GM10266 (cell line): ENCODE data around the gene PTPRM.
"Not testable (repeated sequence)": the region's sequence is repeated elsewhere in the genome, so short reads cannot be mapped to it uniquely, and the experiment has no call there.

Experiments
- DNase-seq: peaks from one replicate; pipeline ENCODE4 v3.0.0; 2012; ENCODE audit errors: extremely low spot score
- TF ChIP-seq, protein P1 (sequence below): IDR thresholded peaks from 2 replicates; pipeline ENCODE4 v1.5.1; 2012; ENCODE audit warnings: mild to moderate bottlenecking, low read depth; ENCODE audit not compliant: control insufficient read depth, insufficient read depth; ENCODE audit errors: missing control alignments

PTPRM gene

DNA sequence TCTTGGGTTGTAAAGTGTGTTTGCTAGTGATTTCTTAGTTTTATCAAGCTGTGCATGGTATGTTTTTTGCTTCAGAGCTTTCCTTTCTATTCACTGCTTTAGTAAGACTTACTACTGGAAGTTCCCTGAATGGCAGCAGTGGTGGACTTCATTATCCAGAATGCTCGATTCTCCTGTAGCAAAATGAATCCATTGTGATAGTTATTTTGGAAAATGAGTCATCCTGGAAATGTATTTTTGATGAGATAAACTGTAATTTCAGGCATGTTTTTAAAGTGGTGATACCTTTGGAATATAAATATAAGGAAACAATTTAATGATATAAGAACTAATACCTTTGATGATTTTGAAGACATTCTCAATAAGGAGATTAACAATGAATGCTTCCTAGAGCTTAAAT, 387.1 kb downstream of the PTPRM start:
- TF ChIP-seq, protein P1, sequence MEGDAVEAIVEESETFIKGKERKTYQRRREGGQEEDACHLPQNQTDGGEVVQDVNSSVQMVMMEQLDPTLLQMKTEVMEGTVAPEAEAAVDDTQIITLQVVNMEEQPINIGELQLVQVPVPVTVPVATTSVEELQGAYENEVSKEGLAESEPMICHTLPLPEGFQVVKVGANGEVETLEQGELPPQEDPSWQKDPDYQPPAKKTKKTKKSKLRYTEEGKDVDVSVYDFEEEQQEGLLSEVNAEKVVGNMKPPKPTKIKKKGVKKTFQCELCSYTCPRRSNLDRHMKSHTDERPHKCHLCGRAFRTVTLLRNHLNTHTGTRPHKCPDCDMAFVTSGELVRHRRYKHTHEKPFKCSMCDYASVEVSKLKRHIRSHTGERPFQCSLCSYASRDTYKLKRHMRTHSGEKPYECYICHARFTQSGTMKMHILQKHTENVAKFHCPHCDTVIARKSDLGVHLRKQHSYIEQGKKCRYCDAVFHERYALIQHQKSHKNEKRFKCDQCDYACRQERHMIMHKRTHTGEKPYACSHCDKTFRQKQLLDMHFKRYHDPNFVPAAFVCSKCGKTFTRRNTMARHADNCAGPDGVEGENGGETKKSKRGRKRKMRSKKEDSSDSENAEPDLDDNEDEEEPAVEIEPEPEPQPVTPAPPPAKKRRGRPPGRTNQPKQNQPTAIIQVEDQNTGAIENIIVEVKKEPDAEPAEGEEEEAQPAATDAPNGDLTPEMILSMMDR: no peak
- DNase-seq: no peak

DNA sequence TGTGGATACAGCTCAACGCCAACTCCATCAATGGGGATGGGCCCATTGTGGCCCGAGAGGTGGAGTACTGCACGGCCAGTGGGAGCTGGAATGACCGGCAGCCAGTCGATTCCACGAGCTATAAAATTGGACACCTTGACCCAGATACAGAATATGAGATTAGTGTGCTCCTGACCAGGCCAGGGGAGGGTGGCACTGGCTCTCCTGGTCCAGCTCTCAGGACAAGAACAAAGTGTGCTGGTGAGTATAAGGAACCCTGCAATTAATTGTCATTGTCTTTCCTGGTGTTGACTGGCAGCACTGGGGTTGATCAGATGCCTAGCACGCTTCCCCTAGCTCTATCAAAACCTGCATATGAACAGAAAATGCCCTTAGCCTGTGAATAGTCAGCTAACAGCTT, 388.1 kb downstream of the PTPRM start:
- TF ChIP-seq, protein P1: no peak

DNA sequence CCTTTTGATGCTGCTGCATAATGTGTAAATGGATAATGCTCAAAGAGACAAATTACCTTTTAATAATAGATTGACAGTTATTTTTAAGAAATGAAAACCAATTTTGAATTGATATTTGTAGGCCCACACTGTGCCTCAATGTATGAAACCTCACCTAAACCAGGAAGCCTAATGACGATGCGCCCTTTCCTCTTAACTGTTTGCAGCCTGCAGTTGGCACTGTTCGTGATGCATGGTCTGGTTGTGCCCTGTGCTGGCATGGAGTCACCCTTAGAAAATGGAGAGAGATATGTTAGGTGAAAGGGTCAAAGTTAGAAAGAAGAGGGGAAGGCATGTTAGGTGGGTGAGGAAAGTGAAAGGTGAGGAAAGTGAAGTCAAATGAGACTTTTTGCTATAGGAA, 390.2 kb downstream of the PTPRM start:
- TF ChIP-seq, protein P1: no peak
- no peak for DNase-seq

More for the DNA sequence above, 388.1 kb downstream of the PTPRM start:
- no peak for DNase-seq

DNA sequence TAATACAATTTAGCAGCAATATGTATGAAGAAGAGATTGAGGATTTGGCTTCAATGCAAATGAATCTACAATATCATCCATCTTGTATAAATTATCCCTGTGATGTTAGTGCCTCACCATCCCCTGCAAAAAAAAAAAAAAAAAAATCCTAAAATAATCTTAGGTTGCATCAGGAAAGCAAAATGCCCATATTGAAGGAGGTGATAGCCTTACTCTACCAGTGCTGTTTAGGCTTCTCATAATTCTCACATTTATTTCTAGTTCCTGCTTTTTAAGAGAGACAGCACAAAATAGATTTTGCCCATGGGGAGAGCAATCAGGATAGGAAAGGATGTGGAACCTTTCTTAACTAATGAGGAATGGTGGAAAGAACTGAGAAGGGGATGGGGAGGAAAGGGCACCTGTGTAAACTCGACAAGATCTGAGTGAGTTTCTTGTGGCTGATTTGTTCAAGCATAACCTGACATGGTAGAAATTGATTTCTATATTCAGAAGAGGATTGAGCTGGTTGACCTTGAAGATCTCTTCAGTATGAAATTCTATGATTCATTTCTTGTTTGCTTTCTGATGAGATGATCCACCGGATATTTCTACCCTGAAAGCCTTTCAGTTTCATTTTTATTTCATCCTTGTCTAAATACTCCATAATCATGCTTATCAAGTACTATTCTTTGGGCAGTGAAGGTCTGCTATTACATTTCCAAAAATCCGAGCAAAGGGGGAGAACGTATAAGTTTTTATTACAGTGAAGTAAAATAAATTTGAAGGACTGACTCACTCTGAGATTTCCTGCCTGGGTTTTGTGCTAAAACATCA, 391.2 kb downstream of the PTPRM start:
- no peak for DNase-seq
- TF ChIP-seq, protein P1: no peak

DNA sequence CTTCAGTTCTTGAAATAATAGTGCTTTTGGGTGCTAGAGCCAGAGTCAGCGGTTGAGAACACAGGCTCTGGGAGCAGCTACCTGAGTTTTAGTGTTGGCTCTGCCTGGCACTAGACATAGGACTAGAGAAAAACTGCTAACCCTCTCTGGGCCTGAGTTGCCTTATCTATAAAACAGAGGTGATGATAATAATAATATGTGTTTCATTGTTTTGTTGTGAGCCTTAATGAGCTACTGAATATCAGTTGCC, 391.7 kb downstream of the PTPRM start:
- TF ChIP-seq, protein P1: no peak
- no peak for DNase-seq

DNA sequence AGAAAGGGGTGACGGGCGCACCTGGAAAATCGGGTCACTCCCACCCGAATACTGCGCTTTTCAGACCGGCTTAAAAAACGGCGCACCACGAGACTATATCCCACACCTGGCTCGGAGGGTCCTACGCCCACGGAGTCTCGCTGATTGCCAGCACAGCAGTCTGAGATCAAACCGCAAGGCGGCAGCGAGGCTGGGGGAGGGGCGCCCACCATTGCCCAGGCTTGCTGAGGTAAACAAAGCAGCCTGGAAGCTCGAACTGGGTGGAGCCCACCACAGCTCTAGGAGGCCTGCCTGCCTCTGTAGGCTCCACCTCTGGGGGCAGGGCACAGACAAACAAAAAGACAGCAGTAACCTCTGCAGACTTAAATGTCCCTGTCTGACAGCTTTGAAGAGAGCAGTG, 399.6 kb downstream of the PTPRM start:
- not testable (repeated sequence) for DNase-seq

DNA sequence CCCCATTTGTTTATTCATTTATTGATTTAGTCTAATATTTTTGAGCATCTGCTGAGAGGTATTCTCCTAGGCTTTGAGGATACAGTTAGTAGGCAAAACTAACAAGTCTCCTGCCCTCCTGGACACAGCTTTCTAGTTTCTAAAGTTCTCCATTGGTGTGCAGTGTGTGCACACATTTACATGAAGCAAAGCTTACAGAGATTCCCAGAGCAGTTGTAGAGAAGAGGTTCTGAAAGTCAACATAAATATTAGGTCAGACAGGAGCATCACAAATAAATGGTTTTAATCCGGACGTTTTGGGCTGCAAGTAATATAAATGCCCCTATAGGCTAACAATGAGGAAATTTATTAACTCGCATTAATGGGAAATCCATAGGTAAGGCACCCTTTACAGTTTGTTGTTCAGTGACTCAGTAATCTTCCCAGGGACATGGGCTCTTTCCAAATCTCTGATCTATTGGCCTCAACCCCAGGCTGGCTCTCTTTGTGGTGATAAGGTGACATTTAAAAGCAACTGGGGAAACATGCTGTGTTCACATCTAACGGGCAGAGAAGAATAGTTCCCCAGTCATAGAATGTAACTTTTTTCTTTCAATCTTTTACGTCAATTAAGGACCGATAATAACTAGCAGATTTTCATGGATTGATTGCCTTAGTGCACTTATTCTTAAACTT, 407.2 kb downstream of the PTPRM start:
- TF ChIP-seq, protein P1: no peak
- DNase-seq: no peak

DNA sequence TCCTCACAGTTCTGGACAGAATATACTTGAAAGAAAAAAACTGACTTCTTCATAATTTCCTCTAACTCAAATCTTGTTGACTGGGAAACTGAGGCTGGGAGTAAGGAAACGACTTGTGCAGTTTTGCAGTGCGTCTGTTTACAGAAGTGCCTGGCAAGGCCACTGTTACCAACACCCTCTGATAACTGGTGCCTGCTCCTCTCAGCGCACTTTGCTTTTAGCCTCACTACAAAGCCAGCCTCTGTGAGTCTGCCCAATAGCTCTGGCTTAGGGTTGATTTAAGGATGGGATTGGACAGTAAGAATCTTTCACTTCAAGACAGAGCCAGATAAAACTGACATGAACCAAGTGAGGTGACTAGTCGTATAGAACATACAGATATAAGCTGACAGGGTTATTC, 410.8 kb downstream of the PTPRM start:
- TF ChIP-seq, protein P1: no peak
- no peak for DNase-seq
